ACC112 (cell line): ENCODE results near the gene PDLIM4.

ENCODE experiments used
- H2AFZ ChIP-seq: fragments of 200-600 bp; sonication (generic); one replicate; pipeline ENCODE4 v1.6.0; 2017; ENCODE audit warnings: antibody characterized with exemption, low read length; ENCODE audit not compliant: unreplicated experiment
- H3K27ac ChIP-seq: fragments of 200-600 bp; sonication (generic); 2 replicates; pipeline ENCODE4 v1.5.1; 2014; ENCODE audit warnings: low read depth, mild to moderate bottlenecking, antibody characterized with exemption, low read length, moderate library complexity
- H3K27me3 ChIP-seq: fragments of 200-600 bp; sonication (generic); 2 replicates; pipeline ENCODE4 v1.6.1; 2014; ENCODE audit warnings: mild to moderate bottlenecking, antibody characterized with exemption, low read length, moderate library complexity, mixed read lengths; ENCODE audit not compliant: insufficient read depth
- H3K36me3 ChIP-seq: fragments of 200-600 bp; sonication (generic); 2 replicates; pipeline ENCODE4 v1.6.1; 2016; ENCODE audit warnings: mild to moderate bottlenecking, antibody characterized with exemption, low read length, moderate library complexity, mixed read lengths; ENCODE audit not compliant: insufficient read depth
- H3K4me1 ChIP-seq: fragments of 200-600 bp; sonication (generic); one replicate; pipeline ENCODE4 v1.6.1; 2016; ENCODE audit warnings: low read length, mixed read lengths; ENCODE audit not compliant: insufficient read depth, unreplicated experiment, control insufficient read depth
- H3K4me3 ChIP-seq: fragments of 200-600 bp; sonication (generic); 2 replicates; pipeline ENCODE4 v1.5.1; 2014; ENCODE audit warnings: mild to moderate bottlenecking, low read depth, low read length
- H3K79me2 ChIP-seq: fragments of 200-600 bp; sonication (generic); one replicate; pipeline ENCODE4 v1.6.0; 2016; ENCODE audit warnings: low read length; ENCODE audit not compliant: control insufficient read depth, unreplicated experiment, insufficient read depth

The PDLIM4 gene

DNA sequence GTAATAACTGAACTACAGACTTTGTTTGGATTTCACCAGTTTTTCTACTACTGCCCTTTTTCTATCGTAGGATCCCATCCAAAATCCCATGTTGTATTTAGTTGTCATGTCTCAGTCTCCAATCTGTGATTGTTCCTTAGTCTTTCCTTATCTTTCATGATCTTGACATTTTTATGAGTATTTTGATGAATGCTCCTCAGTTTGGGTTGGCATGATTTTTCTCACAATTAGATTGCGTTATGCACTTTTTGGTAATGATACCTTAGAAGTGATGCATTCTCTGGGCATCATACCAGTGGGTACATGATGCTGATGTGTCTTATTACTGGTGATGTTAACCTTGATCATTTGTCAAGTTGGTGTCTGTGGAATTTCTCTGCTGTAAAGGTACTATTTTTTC, 42.4 kb downstream of the PDLIM4 start:
- H3K4me1 ChIP-seq, result peaks cover 24% of the 10 kb centered on the region
- no peak overlapping the region for H3K4me3 ChIP-seq
- no peaks in the 10 kb centered on the region for H3K27me3 ChIP-seq
- no peak overlapping the region for H2AFZ ChIP-seq
- no peaks in the 10 kb centered on the region for H3K36me3 ChIP-seq
- no peak overlapping the region for H3K27ac ChIP-seq
- H3K79me2 ChIP-seq, result peaks cover 50% of the 10 kb centered on the region

- no peaks in the 10 kb centered on the region for H3K27me3 ChIP-seq
- no peak overlapping the region for H3K4me3 ChIP-seq
- H3K79me2 ChIP-seq, result peaks cover 44% of the 10 kb centered on the region
- H3K4me1 ChIP-seq, result peaks cover 20% of the 10 kb centered on the region
- no peak overlapping the region for H3K27ac ChIP-seq
- H3K36me3 ChIP-seq, result peaks cover 7% of the 10 kb centered on the region; the same call in 1 of the 2 replicates
- H2AFZ ChIP-seq, result no peak overlapping the region
Measured at GRCh38 chr5:132300577-132301343, 43.3 kb downstream of the PDLIM4 start.

- no peaks in the 10 kb centered on the region for H3K27me3 ChIP-seq
- H3K27ac ChIP-seq, result no peak overlapping the region
- H3K79me2 ChIP-seq, result peaks cover 36% of the 10 kb centered on the region
- no peak overlapping the region for H3K4me3 ChIP-seq
- H3K4me1 ChIP-seq, result peaks cover 11% of the 10 kb centered on the region
- peaks cover 10% of the 10 kb centered on the region; the same call in 1 of the 2 replicates for H3K36me3 ChIP-seq
- H2AFZ ChIP-seq, result no peak overlapping the region
Measured at GRCh38 chr5:132301344-132302271, 44.1 kb downstream of the PDLIM4 start.

- Histone ChIP-seq H3K27ac (no peak overlapping the region), H3K4me3 (no peak overlapping the region), H3K79me2 (peaks cover 30% of the 10 kb centered on the region), H3K36me3 (peaks cover 10% of the 10 kb centered on the region; the same call in 1 of the 2 replicates), H2AFZ (no peak overlapping the region), H3K4me1 (peaks cover 8% of the 10 kb centered on the region), H3K27me3 (no peaks in the 10 kb centered on the region)
Measured at GRCh38 chr5:132302413-132302812, 44.9 kb downstream of the PDLIM4 start.

DNA sequence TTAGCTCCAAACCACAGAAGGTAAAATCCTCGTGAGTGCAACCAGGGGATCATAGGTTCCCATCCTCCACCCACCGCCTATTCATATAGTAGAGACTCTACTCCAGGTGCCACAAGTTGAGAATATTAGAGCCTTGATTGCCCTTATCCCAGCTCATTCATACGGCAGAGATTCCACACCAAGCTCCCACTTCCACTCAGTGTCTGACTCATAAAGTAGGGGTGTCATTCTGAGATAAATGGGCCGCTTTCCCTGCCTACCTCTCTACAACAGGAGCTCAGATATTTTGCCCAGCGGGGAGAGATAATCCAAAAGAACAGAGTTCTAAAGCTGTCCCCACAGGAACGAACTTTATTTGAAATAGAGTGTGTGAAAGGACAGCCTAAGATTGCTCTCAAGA, 46.1 kb downstream of the PDLIM4 start:
- H3K36me3 ChIP-seq, result peaks cover 10% of the 10 kb centered on the region; the same call in 1 of the 2 replicates
- no peak overlapping the region for H3K27ac ChIP-seq
- H3K79me2 ChIP-seq, result peaks cover 21% of the 10 kb centered on the region
- H2AFZ ChIP-seq, result no peak overlapping the region
- no peak overlapping the region for H3K4me3 ChIP-seq
- H3K27me3 ChIP-seq, result no peaks in the 10 kb centered on the region
- peaks cover under 1% of the 10 kb centered on the region for H3K4me1 ChIP-seq

- peaks cover 8% of the 10 kb centered on the region for H3K79me2 ChIP-seq
- H2AFZ ChIP-seq, result no peak overlapping the region
- no peaks in the 10 kb centered on the region for H3K27me3 ChIP-seq
- H3K27ac ChIP-seq, result no peak overlapping the region
- peaks cover 10% of the 10 kb centered on the region; the same call in 1 of the 2 replicates for H3K36me3 ChIP-seq
- no peak overlapping the region for H3K4me3 ChIP-seq
- no peaks in the 10 kb centered on the region for H3K4me1 ChIP-seq
Measured at GRCh38 chr5:132305420-132305819, 47.9 kb downstream of the PDLIM4 start.

DNA sequence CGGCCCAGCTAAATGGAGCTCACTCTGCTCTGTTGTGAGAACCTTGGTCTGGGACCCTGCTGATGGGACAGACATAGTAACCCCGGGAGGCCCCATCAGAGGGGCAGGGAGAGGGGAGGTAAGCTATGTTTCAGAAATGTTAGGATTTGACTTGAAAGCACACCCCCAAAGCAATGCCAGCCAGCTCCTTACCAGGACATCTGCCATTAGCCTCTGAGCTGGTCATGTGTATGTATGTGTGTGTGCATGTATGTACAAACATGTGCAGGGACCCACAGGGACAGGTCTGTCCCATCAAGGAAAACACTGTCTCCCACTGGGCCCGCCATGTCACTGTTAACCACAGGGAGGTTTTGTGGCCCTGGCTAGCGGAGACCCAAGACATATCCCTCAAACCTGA, 51.2 kb downstream of the PDLIM4 start:
- Histone ChIP-seq H2AFZ (no peak overlapping the region), H3K27ac (no peak overlapping the region), H3K27me3 (no peaks in the 10 kb centered on the region), H3K4me3 (no peak overlapping the region), H3K4me1 (no peaks in the 10 kb centered on the region), H3K79me2 (no peaks in the 10 kb centered on the region), H3K36me3 (peaks cover 10% of the 10 kb centered on the region; the same call in 1 of the 2 replicates)

DNA sequence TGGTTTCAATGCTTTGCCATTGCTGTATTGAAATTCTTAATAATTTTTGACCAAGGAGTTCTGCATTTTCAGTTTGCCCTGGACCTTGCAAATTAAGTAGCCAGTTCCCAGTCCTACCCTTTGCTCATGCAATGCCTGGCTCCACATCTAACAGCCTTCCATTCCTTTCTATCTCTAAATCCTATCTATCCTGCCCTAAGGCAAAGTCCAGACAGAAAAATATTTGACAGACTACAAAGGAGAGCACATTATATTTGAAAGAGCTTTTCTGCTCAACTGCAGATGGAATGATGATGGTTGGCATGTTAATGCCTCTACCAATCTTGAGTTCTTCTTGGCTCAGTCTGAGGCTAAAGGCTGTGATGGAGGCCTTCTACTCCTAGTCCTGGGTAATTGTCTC, 52.2 kb downstream of the PDLIM4 start:
- H3K4me3 ChIP-seq, result no peak overlapping the region
- H2AFZ ChIP-seq, result no peak overlapping the region
- no peaks in the 10 kb centered on the region for H3K4me1 ChIP-seq
- H3K36me3 ChIP-seq, result peaks cover 10% of the 10 kb centered on the region; the same call in 1 of the 2 replicates
- no peaks in the 10 kb centered on the region for H3K79me2 ChIP-seq
- no peak overlapping the region for H3K27ac ChIP-seq
- H3K27me3 ChIP-seq, result no peaks in the 10 kb centered on the region

GRCh38 chr5:132310141-132310834, 52.8 kb downstream of the PDLIM4 start:
- H3K4me1 ChIP-seq, result no peaks in the 10 kb centered on the region

GRCh38 chr5:132313366-132313765, 55.9 kb downstream of the PDLIM4 start:
- H3K4me1 ChIP-seq, result peaks cover 2% of the 10 kb centered on the region
- no peaks in the 10 kb centered on the region for H3K27me3 ChIP-seq
- H3K27ac ChIP-seq, result no peak overlapping the region
- H3K79me2 ChIP-seq, result no peaks in the 10 kb centered on the region
- H3K4me3 ChIP-seq, result no peak overlapping the region
- H2AFZ ChIP-seq, result no peak overlapping the region
- H3K36me3 ChIP-seq, result no peaks in the 10 kb centered on the region

More at GRCh38 chr5:132310141-132310834, 52.8 kb downstream of the PDLIM4 start:
- no peak overlapping the region for H3K4me3 ChIP-seq
- no peaks in the 10 kb centered on the region for H3K79me2 ChIP-seq
- H3K27ac ChIP-seq, result no peak overlapping the region
- no peak overlapping the region for H2AFZ ChIP-seq
- no peaks in the 10 kb centered on the region for H3K27me3 ChIP-seq
- H3K36me3 ChIP-seq, result peaks cover 7% of the 10 kb centered on the region; the same call in 1 of the 2 replicates
